C4-2B (cell line): ENCODE results near the gene LCN6.

ENCODE experiments used
- CTCF ChIP-seq: fragments of 450-650 bp; conservative IDR thresholded peaks from 2 replicates; pipeline ENCODE4 v1.5.1; 2017; ENCODE audit warnings: mild to moderate bottlenecking
- ZFX ChIP-seq: fragments of 450-650 bp; IDR thresholded peaks from 2 replicates; pipeline ENCODE4 v1.6.1; 2017

- TF ChIP-seq ZFX (0 out of 2 replicates have a peak, but pooled peaks have one; percentile 16), CTCF (no peak)
These were observed 28.0 kb downstream of the LCN6 start for GRCh38 chr9:136720251-136720897.
